HL-60 (cell line): ENCODE measurements around the gene CCDC9.

Source experiments
- DNase-seq, 2 experiments: peaks; one replicate each; pipeline ENCODE4 v3.0.0-alpha.2; 2010 to 2020; ENCODE audit warnings: low read depth in 1 of 2, low spot score in 1 of 2
- H3K27ac ChIP-seq: fragments of 250-450 bp; sonication (Bioruptor Pico); replicated peaks from 2 replicates; pipeline ENCODE4 v1.5.1; 2020; ENCODE audit warnings: mild to moderate bottlenecking, moderate library complexity
- H3K27me3 ChIP-seq: fragments of 250-450 bp; sonication (Bioruptor Pico); 2 replicates; pipeline ENCODE4 v1.5.1; 2021; ENCODE audit warnings: mild to moderate bottlenecking, moderate library complexity; ENCODE audit not compliant: insufficient read depth, poor library complexity, severe bottlenecking
- H3K4me3 ChIP-seq: replicated peaks from 2 replicates; pipeline ENCODE4 v1.5.1; 2011; ENCODE audit warnings: mild to moderate bottlenecking, control low read depth, low read length; ENCODE audit not compliant: insufficient read depth
- CTCF ChIP-seq: IDR thresholded peaks from one replicate; pipeline ENCODE4 v1.5.1; 2011; ENCODE audit warnings: low read length, control low read depth, inconsistent platforms; ENCODE audit not compliant: insufficient read depth
- GABPA ChIP-seq: IDR thresholded peaks from 2 replicates; pipeline ENCODE4 v1.6.1; 2012; ENCODE audit warnings: low read depth
- POLR2AphosphoS5 ChIP-seq: IDR thresholded peaks from 2 replicates; pipeline ENCODE4 v1.6.1; 2012; ENCODE audit warnings: low read depth
- REST ChIP-seq: IDR thresholded peaks from 2 replicates; pipeline ENCODE4 v1.6.1; 2012; ENCODE audit warnings: low read depth; ENCODE audit not compliant: insufficient replicate concordance
- SPI1 ChIP-seq: IDR thresholded peaks from 2 replicates; pipeline ENCODE4 v1.6.1; 2012; ENCODE audit warnings: low read depth, mild to moderate bottlenecking, borderline replicate concordance

The CCDC9 gene

GRCh38 chr19:47256693-47257410, 527 bp downstream of the CCDC9 start:
- H3K27ac ChIP-seq, result peak overlapping the region; percentile 95
- DNase-seq, result peak; percentile 95 to 100

GRCh38 chr19:47257411-47258169, 1.3 kb downstream of the CCDC9 start:
- TF ChIP-seq GABPA (no peak), SPI1 (no peak), CTCF (no peak), POLR2AphosphoS5 (no peak), REST (no peak)
- no peak for DNase-seq
- no peaks in the 10 kb centered on the region for H3K27me3 ChIP-seq
- peak overlapping the region; percentile 59 for H3K4me3 ChIP-seq
- peak overlapping the region; percentile 51 for H3K27ac ChIP-seq

More at GRCh38 chr19:47256693-47257410, 527 bp downstream of the CCDC9 start:
- TF ChIP-seq POLR2AphosphoS5 (0 out of 2 replicates have a peak, but pooled peaks have one; percentile 2), SPI1 (0 out of 2 replicates have a peak, but pooled peaks have one; percentile 7), REST (no peak)
- Histone ChIP-seq H3K27me3 (no peaks in the 10 kb centered on the region), H3K4me3 (peak overlapping the region; percentile 59)

GRCh38 chr19:47258434-47258833, 2.1 kb downstream of the CCDC9 start:
- no peak for DNase-seq
- Histone ChIP-seq H3K27ac (no peak overlapping the region), H3K4me3 (no peak overlapping the region), H3K27me3 (no peaks in the 10 kb centered on the region)
- no peak for TF ChIP-seq REST
- no peak for TF ChIP-seq GABPA
- no peak for TF ChIP-seq CTCF
- TF ChIP-seq POLR2AphosphoS5, result no peak
- no peak for TF ChIP-seq SPI1
